ENCODE results near the gene SLC5A2. TPM values are rescaled to one million over a fixed set of nuclear protein-coding genes. Genes with fewer than 3 reads are reported as not detected.
"Not testable (repeated sequence)": the region's sequence is repeated elsewhere in the genome, so short reads cannot be mapped to it uniquely, and the experiment has no call there.

Gene SLC5A2
- total RNA-seq, 1 donor from 2014 or later: not detected

GRCh38 chr16:31439519-31439918 lies 43.4 kb upstream of the SLC5A2 start:
- no peaks in the 10 kb centered on the region for H3K36me3 Mint-ChIP-seq (ENCODE audit: unreplicated experiment)
- no peak for TF ChIP-seq CTCF (IDR thresholded peaks at IDR 0.05)
- H3K9me3 Mint-ChIP-seq (ENCODE audit: unreplicated experiment): no peaks in the 10 kb centered on the region
- no peak for DNase-seq (ENCODE audit: extremely low spot score, unreplicated experiment)
- H3K27ac Mint-ChIP-seq (ENCODE audit: unreplicated experiment): no peak overlapping the region
- H3K4me3 Mint-ChIP-seq (ENCODE audit: unreplicated experiment): no peak overlapping the region
- no peaks in the 10 kb centered on the region for H3K27me3 Mint-ChIP-seq (ENCODE audit: unreplicated experiment)
- H3K4me1 Mint-ChIP-seq (ENCODE audit: unreplicated experiment): peaks cover 10% of the 10 kb centered on the region

GRCh38 chr16:31440516-31441184 lies 42.3 kb upstream of the SLC5A2 start:
- TF ChIP-seq CTCF (IDR thresholded peaks at IDR 0.05): no peak
- no peak for DNase-seq (ENCODE audit: extremely low spot score, unreplicated experiment)
- Mint-ChIP-seq H3K27me3 (ENCODE audit: unreplicated experiment) (no peaks in the 10 kb centered on the region), H3K4me1 (ENCODE audit: unreplicated experiment) (peaks cover 10% of the 10 kb centered on the region), H3K9me3 (ENCODE audit: unreplicated experiment) (no peaks in the 10 kb centered on the region), H3K36me3 (ENCODE audit: unreplicated experiment) (no peaks in the 10 kb centered on the region), H3K4me3 (ENCODE audit: unreplicated experiment) (peak overlapping the region; percentile 69), H3K27ac (ENCODE audit: unreplicated experiment) (no peak overlapping the region)

GRCh38 chr16:31441956-31442355 lies 41.0 kb upstream of the SLC5A2 start:
- Mint-ChIP-seq H3K4me1 (ENCODE audit: unreplicated experiment) (peaks cover 10% of the 10 kb centered on the region), H3K9me3 (ENCODE audit: unreplicated experiment) (no peaks in the 10 kb centered on the region), H3K36me3 (ENCODE audit: unreplicated experiment) (no peaks in the 10 kb centered on the region), H3K27me3 (ENCODE audit: unreplicated experiment) (peaks cover 2% of the 10 kb centered on the region), H3K27ac (ENCODE audit: unreplicated experiment) (peak overlapping the region; percentile 7), H3K4me3 (ENCODE audit: unreplicated experiment) (peak overlapping the region; percentile 94)
- DNase-seq (ENCODE audit: extremely low spot score, unreplicated experiment): no peak
- TF ChIP-seq CTCF (IDR thresholded peaks at IDR 0.05): no peak

GRCh38 chr16:31445931-31446330 lies 37.0 kb upstream of the SLC5A2 start:
- H3K27me3 Mint-ChIP-seq (ENCODE audit: unreplicated experiment); H3K27ac Mint-ChIP-seq (ENCODE audit: unreplicated experiment); H3K4me3 Mint-ChIP-seq (ENCODE audit: unreplicated experiment); H3K9me3 Mint-ChIP-seq (ENCODE audit: unreplicated experiment); DNase-seq (ENCODE audit: extremely low spot score, unreplicated experiment); H3K4me1 Mint-ChIP-seq (ENCODE audit: unreplicated experiment); H3K36me3 Mint-ChIP-seq (ENCODE audit: unreplicated experiment): not testable (repeated sequence)

- no peak overlapping the region for H3K4me3 Mint-ChIP-seq (ENCODE audit: unreplicated experiment)
- no peak for DNase-seq (ENCODE audit: extremely low spot score, unreplicated experiment)
- no peaks in the 10 kb centered on the region for H3K36me3 Mint-ChIP-seq (ENCODE audit: unreplicated experiment)
- no peaks in the 10 kb centered on the region for H3K9me3 Mint-ChIP-seq (ENCODE audit: unreplicated experiment)
- TF ChIP-seq CTCF (IDR thresholded peaks at IDR 0.05): no peak
- no peaks in the 10 kb centered on the region for H3K27me3 Mint-ChIP-seq (ENCODE audit: unreplicated experiment)
- H3K27ac Mint-ChIP-seq (ENCODE audit: unreplicated experiment): peak overlapping the region; percentile 64
- peaks cover 42% of the 10 kb centered on the region for H3K4me1 Mint-ChIP-seq (ENCODE audit: unreplicated experiment)
Measured at GRCh38 chr16:31451201-31451600, 31.7 kb upstream of the SLC5A2 start.

All from osteocyte (in vitro differentiated cells).